Upper lobe of left lung (tissue), 6 donors: Measurements from ENCODE around the gene MAG. TPM values are rescaled to one million over a fixed set of nuclear protein-coding genes. Genes with fewer than 3 reads are reported as not detected.

ENCODE experiments used
- ATAC-seq, 2 donors: fragments of 200-7000 bp; cut with Tn5 transposase; one replicate each; pipeline ENCODE4 v1.9.1; 2022; ENCODE audit warnings: mild to moderate bottlenecking in 2 of 2, moderate library complexity in 2 of 2; ENCODE audit not compliant: low FRiP score in 2 of 2
- DNase-seq, 2 donors: peaks; one replicate each; pipeline ENCODE4 v3.0.0-alpha.2; 2019 to 2020
- H3K27ac ChIP-seq, 4 donors: fragments of 200-600 bp; sonication (generic); one replicate each; pipeline ENCODE4 v1.5.1; 2016 to 2019
- H3K27me3 ChIP-seq, 4 donors: fragments of 200-600 bp; sonication (generic); one replicate each; pipeline ENCODE4 v1.5.1; 2017 to 2019
- H3K36me3 ChIP-seq, 4 donors: fragments of 200-600 bp; sonication (generic); one replicate each; pipeline ENCODE4 v1.5.1; 2016 to 2019
- H3K4me1 ChIP-seq, 4 donors: fragments of 200-600 bp; sonication (generic); one replicate each; pipeline ENCODE4 v1.5.1; 2018 to 2019
- H3K4me3 ChIP-seq, 4 donors: fragments of 200-600 bp; sonication (generic); one replicate each; pipeline ENCODE4 v1.5.1; 2017 to 2019; ENCODE audit warnings: mild to moderate bottlenecking in 2 of 4, moderate library complexity in 1 of 4
- H3K9me3 ChIP-seq, 4 donors: fragments of 200-600 bp; sonication (generic); one replicate each; pipeline ENCODE4 v1.5.1; 2018 to 2019
- CTCF ChIP-seq, 6 experiments: fragments of 450-650 bp in 4 of 6; fragments of 200-600 bp in 2 of 6; sonication (generic) in 2 of 6; IDR thresholded peaks; one replicate each; pipeline ENCODE4 v1.5.1; 2016 to 2019; ENCODE audit warnings: antibody characterized with exemption in 6 of 6
- EP300 ChIP-seq, 4 donors: sonication (generic); formaldehyde crosslinking; IDR thresholded peaks; one replicate each; pipeline ENCODE4 v1.5.1; 2017; ENCODE audit warnings: antibody characterized with exemption in 4 of 4, control low read depth in 2 of 4
- POLR2A ChIP-seq, 4 donors: fragments of 450-650 bp; IDR thresholded peaks; one replicate each; pipeline ENCODE4 v1.5.1; 2016 to 2017; ENCODE audit warnings: antibody characterized with exemption in 4 of 4, mild to moderate bottlenecking in 2 of 4
- POLR2AphosphoS5 ChIP-seq, 2 donors: sonication (generic); formaldehyde crosslinking; IDR thresholded peaks; one replicate each; pipeline ENCODE4 v1.5.1; 2017; ENCODE audit warnings: antibody characterized with exemption in 2 of 2
- WGBS, 2 donors: methylation state at CpG; one replicate each; pipeline ENCODE4 v1.1.5; 2017 to 2018; 5-methylcytosine and 5-hydroxymethylcytosine counted together
- total RNA-seq, 6 donors: library from RNA; depleted of rRNA in 4 of 6; stranded (reverse); fragments of >200 nt in 4 of 6; gene quantifications; one replicate each; pipeline versions ENCODE4 v1.1.0 to v1.2.1, GENCODE V29; 2016 to 2021
- donor health status: DM: no; HTN: no; CAD: no; lungs with moderate emphysema.
- donor health status: DM: no; HTN: yes; CAD: no; lungs with severe emphysema.

The MAG gene
- total RNA-seq, 6 donors from 2014 or later = 0.51 to 6.2 (median 2.2) TPM; not detected in 2

DNA sequence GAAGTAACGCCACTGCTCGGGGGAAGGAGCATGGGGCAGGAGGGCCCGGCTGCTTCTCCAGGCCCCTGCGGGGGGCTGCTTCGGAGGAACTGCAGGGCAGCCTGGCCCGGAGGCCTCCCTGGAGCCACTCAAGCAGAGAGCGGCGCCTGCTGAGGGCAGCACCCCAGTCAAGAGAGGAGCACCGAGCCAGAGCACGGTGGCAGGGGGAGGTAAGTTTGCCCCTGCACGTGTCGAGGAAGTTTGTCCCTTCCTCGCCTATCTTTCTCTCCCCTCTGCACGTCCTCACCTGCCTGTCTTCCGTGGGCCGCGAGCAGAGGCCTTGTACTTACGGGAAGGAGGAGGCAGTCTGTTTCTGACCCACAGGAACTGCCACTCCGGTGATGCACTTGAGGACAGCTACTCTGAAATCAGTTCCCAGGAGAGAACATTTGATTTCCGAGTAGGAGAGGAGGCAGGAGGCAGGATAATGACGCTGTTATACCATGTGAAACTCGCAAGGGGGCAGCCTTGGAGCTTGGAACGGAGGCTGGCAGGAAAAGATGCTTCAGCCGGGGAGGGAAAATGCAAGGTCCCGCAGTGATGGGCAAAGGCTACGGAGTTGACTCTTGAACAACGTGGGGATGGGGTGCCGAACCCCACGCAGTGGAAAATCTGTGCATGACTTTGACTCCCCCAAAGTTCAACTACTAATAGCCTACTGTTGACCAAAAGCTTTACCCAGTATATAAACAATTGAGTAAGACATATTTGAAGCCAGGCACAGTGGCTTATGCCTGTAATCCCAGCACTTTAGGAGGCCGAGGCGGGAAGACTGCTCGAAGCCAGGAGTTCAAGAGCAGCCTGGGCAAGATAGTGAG, 60.7 kb downstream of the MAG start:
- WGBS, 2 donors = 26 to 33% methylated on average over 20 to 31 of the region's 32 CpGs
- Histone ChIP-seq H3K4me3 (no peak overlapping the region), H3K27me3 (no peaks in the 10 kb centered on the region), H3K9me3 (no peaks in the 10 kb centered on the region), H3K27ac (no peak overlapping the region), H3K4me1 (peaks cover 4 to 16% (median 5%) of the 10 kb centered on the region in 4 donors), H3K36me3 (no peaks in the 10 kb centered on the region)
- DNase-seq = peak; percentile 69 to 79
- peak; percentile 69 to 84 for ATAC-seq
- peak; percentile 74 to 90 (median 84) for TF ChIP-seq CTCF (IDR thresholded peaks at IDR 0.05)
- no peak for TF ChIP-seq POLR2AphosphoS5 (IDR thresholded peaks at IDR 0.05)

GRCh38 chr19:35353635-35354034, 61.7 kb downstream of the MAG start:
- 71 to 77% methylated on average over 9 of the region's 9 CpGs for WGBS, 2 donors
- H3K4me3 ChIP-seq = no peak overlapping the region
- peaks cover 4 to 20% (median 10%) of the 10 kb centered on the region in 4 donors for H3K4me1 ChIP-seq
- peak in 1 of 2 donors; percentile 20 for DNase-seq
- H3K9me3 ChIP-seq = no peaks in the 10 kb centered on the region
- no peak overlapping the region for H3K27ac ChIP-seq
- ATAC-seq = no peak
- TF ChIP-seq POLR2AphosphoS5 (IDR thresholded peaks at IDR 0.05) = no peak
- no peak for TF ChIP-seq CTCF (IDR thresholded peaks at IDR 0.05)
- TF ChIP-seq EP300 (IDR thresholded peaks at IDR 0.05) = no peak
- no peak for TF ChIP-seq POLR2A (IDR thresholded peaks at IDR 0.05)
- no peaks in the 10 kb centered on the region for H3K27me3 ChIP-seq
- H3K36me3 ChIP-seq = no peaks in the 10 kb centered on the region

GRCh38 chr19:35354898-35355297, 62.9 kb downstream of the MAG start:
- WGBS, 2 donors = 87% methylated on average over 8 of the region's 8 CpGs
- Histone ChIP-seq H3K36me3 (no peaks in the 10 kb centered on the region), H3K9me3 (no peaks in the 10 kb centered on the region), H3K4me3 (no peak overlapping the region), H3K4me1 (peaks cover 4 to 20% (median 10%) of the 10 kb centered on the region in 4 donors), H3K27me3 (no peaks in the 10 kb centered on the region), H3K27ac (no peak overlapping the region)
- ATAC-seq (no peak), DNase-seq (peak in 1 of 2 donors; percentile 8)
- TF ChIP-seq CTCF (IDR thresholded peaks at IDR 0.05) (no peak), POLR2A (IDR thresholded peaks at IDR 0.05) (no peak), EP300 (IDR thresholded peaks at IDR 0.05) (no peak), POLR2AphosphoS5 (IDR thresholded peaks at IDR 0.05) (no peak)

DNA sequence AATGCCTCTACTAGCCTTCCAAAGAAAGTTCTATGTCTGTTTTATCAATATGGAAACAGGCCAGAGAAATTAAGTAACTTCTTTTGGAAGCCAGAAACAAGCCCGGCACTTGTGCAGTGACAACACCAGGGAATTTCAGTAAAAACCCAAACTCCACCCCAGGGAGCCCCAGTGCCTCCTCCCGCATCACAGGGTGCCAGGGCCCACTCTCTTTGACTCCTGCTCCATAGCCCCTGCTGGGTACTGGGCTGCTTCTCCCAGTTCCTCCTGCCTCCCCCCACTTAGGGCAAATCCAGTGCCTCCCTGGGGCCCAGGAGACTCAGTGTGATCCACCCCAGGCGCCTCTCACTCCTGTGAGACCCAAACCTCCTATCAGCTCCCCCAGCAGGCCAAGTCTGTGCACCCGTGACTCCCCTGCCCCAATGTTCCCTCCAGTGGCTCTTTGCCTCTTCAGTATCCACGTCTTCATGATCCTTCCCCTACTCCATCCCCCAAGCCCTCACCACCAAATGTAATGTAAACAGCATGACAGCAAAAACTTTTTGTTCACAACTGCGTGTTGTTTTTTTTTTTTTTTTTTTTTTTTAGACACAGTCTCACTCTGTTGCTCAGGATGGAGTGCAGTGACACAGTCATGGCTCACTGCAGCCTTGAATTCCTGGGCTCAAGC, 64.0 kb downstream of the MAG start:
- 65 to 68% methylated on average over 6 of the region's 6 CpGs for WGBS, 2 donors
- Histone ChIP-seq H3K9me3 (no peaks in the 10 kb centered on the region), H3K4me1 (peaks cover 4 to 20% (median 10%) of the 10 kb centered on the region in 4 donors), H3K27me3 (no peaks in the 10 kb centered on the region), H3K27ac (no peak overlapping the region), H3K36me3 (no peaks in the 10 kb centered on the region), H3K4me3 (no peak overlapping the region)
- no peak for TF ChIP-seq POLR2A (IDR thresholded peaks at IDR 0.05)
- no peak for TF ChIP-seq CTCF (IDR thresholded peaks at IDR 0.05)
- TF ChIP-seq POLR2AphosphoS5 (IDR thresholded peaks at IDR 0.05) = no peak
- TF ChIP-seq EP300 (IDR thresholded peaks at IDR 0.05) = no peak
- DNase-seq (peak in 1 of 2 donors; percentile 8), ATAC-seq (no peak)
